Spleen (tissue), 11 donors: ENCODE measurements around the gene MUSTN1. TPM values are rescaled to one million over a fixed set of nuclear protein-coding genes. Genes with fewer than 3 reads are reported as not detected.

Experiments used
- DNase-seq: peaks from one replicate; pipeline ENCODE4 v3.0.0-alpha.2; 2020
- H3K27ac ChIP-seq, 8 donors: fragments of 200-600 bp; sonication (generic) in 7 of 8; 1 replicate in 4 of 8; 2 replicates in 4 of 8; pipeline versions ENCODE4 v1.5.0 to v1.8.0; 2016 to 2021; ENCODE audit warnings: inconsistent platforms in 4 of 8, mild to moderate bottlenecking in 4 of 8, moderate library complexity in 1 of 8
- H3K27me3 ChIP-seq, 7 donors: fragments of 200-600 bp; sonication (generic) in 6 of 7; replicated peaks in 1 of 7; 1 replicate in 4 of 7; 2 replicates in 3 of 7; pipeline versions ENCODE4 v1.5.0 to v1.8.0; 2016 to 2021; ENCODE audit warnings: inconsistent platforms in 3 of 7, mild to moderate bottlenecking in 1 of 7
- H3K36me3 ChIP-seq, 6 donors: fragments of 200-600 bp; sonication (generic) in 5 of 6; 1 replicate in 4 of 6; 2 replicates in 2 of 6; pipeline versions ENCODE4 v1.5.0 to v1.8.0; 2016 to 2021; ENCODE audit warnings: inconsistent platforms in 2 of 6
- H3K4me1 ChIP-seq, 6 donors: fragments of 200-600 bp; sonication (generic) in 5 of 6; 1 replicate in 3 of 6; 2 replicates in 3 of 6; pipeline versions ENCODE4 v1.5.0 to v1.8.0; 2016 to 2021; ENCODE audit warnings: inconsistent platforms in 3 of 6
- H3K4me3 ChIP-seq, 8 donors: fragments of 200-600 bp; sonication (generic) in 7 of 8; 1 replicate in 4 of 8; 2 replicates in 4 of 8; pipeline versions ENCODE4 v1.5.0 to v1.8.0; 2016 to 2021; ENCODE audit warnings: inconsistent platforms in 4 of 8, mild to moderate bottlenecking in 4 of 8, moderate library complexity in 2 of 8
- H3K9me3 ChIP-seq, 8 donors: fragments of 200-600 bp; sonication (generic) in 7 of 8; 1 replicate in 4 of 8; 2 replicates in 4 of 8; pipeline versions ENCODE4 v1.5.0 to v1.8.0; 2016 to 2021; ENCODE audit warnings: inconsistent platforms in 4 of 8
- POLR2A ChIP-seq, 3 donors: fragments of 450-650 bp; IDR thresholded peaks; one replicate each; pipeline ENCODE4 v1.5.1; 2017; ENCODE audit warnings: antibody characterized with exemption in 3 of 3, mild to moderate bottlenecking in 1 of 3
- POLR2AphosphoS5 ChIP-seq, 3 donors: sonication (generic); formaldehyde crosslinking; IDR thresholded peaks; one replicate each; pipeline ENCODE4 v1.5.1; 2017; ENCODE audit warnings: antibody characterized with exemption in 3 of 3
- WGBS, 5 donors: extraction: QIAGEN DNeasy Blood & Tissue Kit in 3 of 5; methylation state at CpG; one replicate each; pipeline versions ENCODE4 v1.1.5 to v1.1.7; 2013 to 2018; 5-methylcytosine and 5-hydroxymethylcytosine counted together
- intact Hi-C: fragments of 100-400 bp; cut with DNase I; formaldehyde crosslinking; loops from one replicate; pipeline ENCODE4 v1.15.0; 2023; ENCODE audit warnings: low total_unique reads
- polyA plus RNA-seq, 3 donors: library from polyadenylated mRNA; stranded (reverse); fragments of 200-250 nt; gene quantifications; one replicate each; pipeline ENCODE4 v1.2.1, GENCODE V29; 2013
- total RNA-seq, 7 donors: library from RNA; depleted of rRNA in 3 of 7; stranded (reverse); fragments of >200 nt in 3 of 7; fragmentation: NEBNext Ultra II Directional in 4 of 7; extraction: Animal tissue kit (Norgen Biotek cat#: 25700) in 4 of 7; gene quantifications; one replicate each; pipeline versions ENCODE4 v1.1.0 to v1.2.1, GENCODE V29; 2016 to 2021
- TF ChIP-seq, protein P1 (sequence below), 11 experiments: fragments of 200-600 bp in 7 of 11; fragments of 450-650 bp in 4 of 11; sonication (generic) in 4 of 11; IDR thresholded peaks in 8 of 11; conservative IDR thresholded peaks in 3 of 11; 1 replicate in 7 of 11; 2 replicates in 4 of 11; pipeline versions ENCODE4 v1.4.0 to v1.8.0; 2016 to 2021; ENCODE audit warnings: antibody characterized with exemption in 11 of 11, inconsistent platforms in 4 of 11, mild to moderate bottlenecking in 1 of 11
- donor health status: healthy with polysubstance abuse.
- donor health status: DM: no; HTN: no; CAD: no; lungs with moderate emphysema.
- donor health status: DM: no; HTN: no; CAD: no.
- donor health status: Bipolar disorder and iron deficiency.
- donor health status: healthy.
- donor health status: DM: no; HTN: no; CAD: no.
- donor health status: DM: yes; HTN: yes; CAD: no.

The MUSTN1 gene
- total and polyA plus RNA-seq, 10 donors = 2.5 to 17.8 (median 5.4) TPM; not detected in 2

DNA sequence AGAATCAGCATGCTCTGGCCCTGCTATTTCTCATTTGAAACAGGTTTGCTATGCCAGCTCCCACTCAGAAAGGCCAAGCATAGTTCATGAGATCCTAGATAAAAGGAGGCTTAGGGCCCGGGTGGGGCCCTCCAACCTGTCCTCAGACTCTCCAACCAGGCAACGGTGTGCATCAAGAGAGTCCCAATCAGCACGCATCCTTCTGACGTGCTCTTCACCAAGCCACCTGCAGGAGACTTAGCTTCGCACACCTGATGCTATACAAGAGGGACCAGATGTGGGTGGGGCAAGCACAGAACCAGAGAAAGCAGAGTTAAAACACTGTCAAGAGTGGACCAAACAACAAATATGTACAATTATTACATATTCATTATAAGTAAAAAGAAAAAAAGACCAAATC lies 45.2 kb upstream of the MUSTN1 start:
- WGBS, 5 donors = 83 to 93% (median 88%) methylated on average over 5 of the region's 5 CpGs
- peaks cover 0 to 18% (median 4%) of the 10 kb centered on the region in 6 donors for H3K4me1 ChIP-seq
- H3K9me3 ChIP-seq = no peaks in the 10 kb centered on the region
- no peak for TF ChIP-seq POLR2AphosphoS5 (IDR thresholded peaks at IDR 0.05)
- no peak for TF ChIP-seq POLR2A (IDR thresholded peaks at IDR 0.05)
- TF ChIP-seq, protein P1, sequence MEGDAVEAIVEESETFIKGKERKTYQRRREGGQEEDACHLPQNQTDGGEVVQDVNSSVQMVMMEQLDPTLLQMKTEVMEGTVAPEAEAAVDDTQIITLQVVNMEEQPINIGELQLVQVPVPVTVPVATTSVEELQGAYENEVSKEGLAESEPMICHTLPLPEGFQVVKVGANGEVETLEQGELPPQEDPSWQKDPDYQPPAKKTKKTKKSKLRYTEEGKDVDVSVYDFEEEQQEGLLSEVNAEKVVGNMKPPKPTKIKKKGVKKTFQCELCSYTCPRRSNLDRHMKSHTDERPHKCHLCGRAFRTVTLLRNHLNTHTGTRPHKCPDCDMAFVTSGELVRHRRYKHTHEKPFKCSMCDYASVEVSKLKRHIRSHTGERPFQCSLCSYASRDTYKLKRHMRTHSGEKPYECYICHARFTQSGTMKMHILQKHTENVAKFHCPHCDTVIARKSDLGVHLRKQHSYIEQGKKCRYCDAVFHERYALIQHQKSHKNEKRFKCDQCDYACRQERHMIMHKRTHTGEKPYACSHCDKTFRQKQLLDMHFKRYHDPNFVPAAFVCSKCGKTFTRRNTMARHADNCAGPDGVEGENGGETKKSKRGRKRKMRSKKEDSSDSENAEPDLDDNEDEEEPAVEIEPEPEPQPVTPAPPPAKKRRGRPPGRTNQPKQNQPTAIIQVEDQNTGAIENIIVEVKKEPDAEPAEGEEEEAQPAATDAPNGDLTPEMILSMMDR (IDR thresholded peaks at IDR 0.05 in 8 of 11, conservative IDR thresholded peaks at IDR 0.05 in 3 of 11) = no peak
- peaks cover 0 to 57% (median 4%) of the 10 kb centered on the region in 6 donors for H3K36me3 ChIP-seq
- intact Hi-C loops = no loop called here
- H3K27ac ChIP-seq = no peak overlapping the region
- DNase-seq = no peak
- H3K27me3 ChIP-seq = no peaks in the 10 kb centered on the region
- H3K4me3 ChIP-seq = no peak overlapping the region

DNA sequence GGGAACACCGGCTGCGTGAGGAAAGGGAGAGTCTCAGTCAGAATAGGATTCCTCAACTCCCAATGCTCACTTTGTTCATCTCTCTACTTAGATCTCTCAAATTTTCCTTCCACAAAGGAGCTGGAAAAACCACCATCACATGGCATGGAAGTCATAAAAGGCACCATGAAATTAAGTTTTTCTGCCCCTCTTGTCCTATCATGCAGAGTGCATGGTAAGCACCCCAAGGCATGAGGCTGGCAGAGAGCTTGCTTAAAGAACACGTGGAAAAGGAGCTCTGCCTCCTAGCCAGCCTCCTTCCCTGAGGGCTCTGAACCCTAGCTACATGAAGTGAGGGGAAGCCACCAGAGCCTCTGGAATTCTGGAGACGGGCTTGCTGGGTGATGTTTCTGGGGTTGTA lies 44.8 kb upstream of the MUSTN1 start:
- no peak for DNase-seq
- Histone ChIP-seq H3K9me3 (no peaks in the 10 kb centered on the region), H3K36me3 (peaks cover 0 to 52% (median 4%) of the 10 kb centered on the region in 6 donors), H3K4me1 (peaks cover 0 to 22% (median 7%) of the 10 kb centered on the region in 6 donors), H3K4me3 (no peak overlapping the region), H3K27ac (no peak overlapping the region), H3K27me3 (no peaks in the 10 kb centered on the region)
- TF ChIP-seq, protein P1 (IDR thresholded peaks at IDR 0.05 in 8 of 11, conservative IDR thresholded peaks at IDR 0.05 in 3 of 11) = no peak
- TF ChIP-seq POLR2A (IDR thresholded peaks at IDR 0.05) (no peak), POLR2AphosphoS5 (IDR thresholded peaks at IDR 0.05) (no peak)
- 96 to 100% (median 97%) methylated on average over 4 of the region's 4 CpGs for WGBS, 5 donors
- intact Hi-C loops = no loop called here

DNA sequence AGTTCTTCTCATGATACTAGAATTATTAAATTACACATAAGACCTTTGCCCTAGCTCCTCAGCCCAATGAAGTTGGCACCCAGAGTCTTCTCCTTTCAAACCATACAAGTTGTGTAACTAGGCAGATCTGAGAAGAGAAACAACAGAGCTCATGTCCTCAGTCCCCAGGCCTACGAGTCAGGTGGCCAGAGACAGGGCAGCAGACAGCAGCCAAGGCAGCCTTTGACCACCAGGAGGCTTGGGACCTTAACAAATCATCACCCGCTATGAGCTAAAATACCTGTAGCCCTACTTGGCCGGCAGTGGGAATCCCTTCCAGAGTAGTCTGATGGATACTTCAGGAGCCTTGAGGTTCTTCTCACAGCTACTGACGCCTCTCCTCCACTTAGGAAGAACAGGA lies 44.3 kb upstream of the MUSTN1 start:
- H3K4me3 ChIP-seq = no peak overlapping the region
- peaks cover 0 to 51% (median 4%) of the 10 kb centered on the region in 6 donors for H3K36me3 ChIP-seq
- TF ChIP-seq, protein P1 (IDR thresholded peaks at IDR 0.05 in 8 of 11, conservative IDR thresholded peaks at IDR 0.05 in 3 of 11) = no peak
- TF ChIP-seq POLR2AphosphoS5 (IDR thresholded peaks at IDR 0.05) (no peak), POLR2A (IDR thresholded peaks at IDR 0.05) (no peak)
- H3K27me3 ChIP-seq = no peaks in the 10 kb centered on the region
- WGBS, 5 donors = 66 to 100% (median 96%) methylated on average over 4 of the region's 4 CpGs
- H3K27ac ChIP-seq = no peak overlapping the region
- no peaks in the 10 kb centered on the region for H3K9me3 ChIP-seq
- intact Hi-C loops = no loop called here
- peaks cover 0 to 27% (median 11%) of the 10 kb centered on the region in 6 donors for H3K4me1 ChIP-seq
- DNase-seq = no peak

DNA sequence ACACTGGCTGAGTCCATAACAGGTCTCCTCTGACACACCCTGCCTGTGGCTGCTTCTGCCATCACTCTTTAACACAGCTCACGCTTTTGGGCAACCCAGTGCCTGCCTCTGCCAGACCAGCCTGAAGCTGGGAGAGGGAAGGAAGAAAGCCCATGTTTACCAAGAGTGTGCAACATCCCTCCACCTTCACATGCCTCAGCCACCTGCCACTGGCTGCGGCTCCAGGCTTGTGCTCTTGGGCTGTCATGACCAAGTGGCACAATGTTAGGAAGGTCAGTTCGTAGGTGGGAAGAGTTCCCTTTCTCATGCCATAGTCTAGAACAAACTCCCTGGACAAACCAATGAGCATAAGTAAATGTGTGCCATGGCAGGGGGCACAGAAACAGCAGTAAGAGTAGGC lies 42.3 kb upstream of the MUSTN1 start:
- H3K27me3 ChIP-seq = no peaks in the 10 kb centered on the region
- no peaks in the 10 kb centered on the region for H3K9me3 ChIP-seq
- DNase-seq = no peak
- H3K36me3 ChIP-seq = peaks cover 0 to 41% (median 4%) of the 10 kb centered on the region in 6 donors
- H3K27ac ChIP-seq = no peak overlapping the region
- TF ChIP-seq POLR2AphosphoS5 (IDR thresholded peaks at IDR 0.05) (no peak), POLR2A (IDR thresholded peaks at IDR 0.05) (no peak)
- TF ChIP-seq, protein P1 (IDR thresholded peaks at IDR 0.05 in 8 of 11, conservative IDR thresholded peaks at IDR 0.05 in 3 of 11) = no peak
- H3K4me3 ChIP-seq = no peak overlapping the region
- 68 to 94% (median 78%) methylated on average over 3 of the region's 3 CpGs for WGBS, 5 donors
- H3K4me1 ChIP-seq = peaks cover 0 to 43% (median 12%) of the 10 kb centered on the region in 6 donors
- intact Hi-C loops = no loop called here
